BJ (cell line): Measurements from ENCODE around the gene TMEM132C. TPM values are rescaled to one million over a fixed set of nuclear protein-coding genes. Genes with fewer than 3 reads are reported as not detected.

Source experiments
- CTCF ChIA-PET: fragments of 350-600 bp; formaldehyde crosslinking; extraction: SDS; loops from one replicate; lab custom pipeline; 2021; ENCODE audit warnings: antibody characterized with exemption, inconsistent platforms; lab: Yijun Ruan, JAX
- POLR2A ChIA-PET: fragments of 300-600 bp; sonication (Branson Sonifier 250); formaldehyde crosslinking; extraction: SDS; loops from one replicate; lab custom pipeline; 2021; ENCODE audit warnings: antibody characterized with exemption; lab: Charles Lee
- DNase-seq: peaks from one replicate; pipeline ENCODE4 v3.0.0-alpha.2; 2011; ENCODE audit warnings: low read depth
- H3K27me3 ChIP-seq: 2 replicates; pipeline ENCODE4 v1.6.0; 2011; ENCODE audit warnings: low read length; ENCODE audit not compliant: control insufficient read depth, insufficient read depth
- H3K36me3 ChIP-seq: 2 replicates; pipeline ENCODE4 v1.5.1; 2011; ENCODE audit warnings: low read length; ENCODE audit not compliant: control insufficient read depth, insufficient read depth
- H3K4me3 ChIP-seq: 2 replicates; pipeline ENCODE4 v1.5.1; 2011; ENCODE audit warnings: low read depth, mild to moderate bottlenecking, control low read depth, low read length
- CTCF ChIP-seq: IDR thresholded peaks from 2 replicates; pipeline ENCODE4 v1.5.1; 2011; ENCODE audit warnings: low read depth, mild to moderate bottlenecking, control low read depth, inconsistent platforms, low read length, moderate library complexity; ENCODE audit not compliant: insufficient read depth
- polyA plus RNA-seq: library from polyadenylated mRNA; depleted of rRNA; stranded (reverse); fragments of >200 nt; gene quantifications from 2 replicates; pipeline ENCODE4 v1.2.3, GENCODE V29; 2011

TMEM132C gene
- polyA plus RNA-seq, 1 experiment = not detected

- DNase-seq = no peak
- ChIA-PET POLR2A (no interaction called here), CTCF (no interaction called here)
- Histone ChIP-seq H3K4me3 (no peak overlapping the region), H3K27me3 (no peaks in the 10 kb centered on the region), H3K36me3 (no peaks in the 10 kb centered on the region)
- no peak for TF ChIP-seq CTCF
Observed at GRCh38 chr12:128421375-128421774, 154.4 kb downstream of the TMEM132C start.

GRCh38 chr12:128423205-128423604 lies 156.2 kb downstream of the TMEM132C start:
- DNase-seq = no peak
- ChIA-PET CTCF (no interaction called here), POLR2A (no interaction called here)
- Histone ChIP-seq H3K36me3 (no peaks in the 10 kb centered on the region), H3K4me3 (no peak overlapping the region), H3K27me3 (no peaks in the 10 kb centered on the region)
- TF ChIP-seq CTCF = no peak

GRCh38 chr12:128424931-128425431 lies 158.0 kb downstream of the TMEM132C start:
- no peak for TF ChIP-seq CTCF
- CTCF ChIA-PET = no interaction called here

GRCh38 chr12:128425666-128426331 lies 158.8 kb downstream of the TMEM132C start:
- ChIA-PET CTCF (no interaction called here), POLR2A (no interaction called here)
- Histone ChIP-seq H3K4me3 (no peak overlapping the region), H3K27me3 (no peaks in the 10 kb centered on the region), H3K36me3 (no peaks in the 10 kb centered on the region)
- no peak for DNase-seq
- TF ChIP-seq CTCF = no peak

More at GRCh38 chr12:128424931-128425431, 158.0 kb downstream of the TMEM132C start:
- no peaks in the 10 kb centered on the region for H3K36me3 ChIP-seq
- POLR2A ChIA-PET = no interaction called here
- H3K27me3 ChIP-seq = no peaks in the 10 kb centered on the region
- H3K4me3 ChIP-seq = no peak overlapping the region
- no peak for DNase-seq

- no peaks in the 10 kb centered on the region for H3K27me3 ChIP-seq
- TF ChIP-seq CTCF = no peak
- no peak for DNase-seq
- CTCF ChIA-PET = no interaction called here
- POLR2A ChIA-PET = no interaction called here
- no peaks in the 10 kb centered on the region for H3K36me3 ChIP-seq
- no peak overlapping the region for H3K4me3 ChIP-seq
Observed at GRCh38 chr12:128426511-128426910, 159.5 kb downstream of the TMEM132C start.
